SK-N-SH (cell line): ENCODE measurements around the gene POLA2. TPM values are rescaled to one million over a fixed set of nuclear protein-coding genes. Genes with fewer than 3 reads are reported as not detected.

Experiments used
- CTCF ChIA-PET: fragments of 300-600, 350-600 bp; formaldehyde crosslinking; extraction: SDS; loops from one replicate; lab custom pipeline; 2021; lab: Yijun Ruan, JAX
- POLR2A ChIA-PET: fragments of 350-600 bp; sonication (Branson Sonifier 250); formaldehyde crosslinking; extraction: SDS; loops from one replicate; lab custom pipeline; 2020; ENCODE audit warnings: antibody characterized with exemption, inconsistent platforms; lab: Yijun Ruan, JAX
- DNase-seq: peaks from one replicate; pipeline ENCODE4 v3.0.0; 2012
- H2AFZ ChIP-seq: fragments of 200-600 bp; sonication (generic); 2 replicates; pipeline ENCODE4 v1.8.1; 2016; ENCODE audit warnings: antibody characterized with exemption, mild to moderate bottlenecking, low read depth
- H3F3A ChIP-seq: fragments of 200-600 bp; sonication (generic); replicated peaks from 2 replicates; pipeline ENCODE3; 2016; ENCODE audit warnings: antibody characterized with exemption, mild to moderate bottlenecking; ENCODE audit not compliant: insufficient read depth
- H3K27ac ChIP-seq, 2 experiments: fragments of 200-500 bp in 1 of 2; fragments of 200-600 bp in 1 of 2; sonication (Bioruptor generic) in 1 of 2; sonication (generic), shearing (Covaris generic) in 1 of 2; 2 replicates each; pipeline versions ENCODE4 v1.5.1 to v1.6.1; 2014 to 2016; ENCODE audit warnings: low read depth in 2 of 2, inconsistent platforms in 1 of 2, low read length in 1 of 2, mild to moderate bottlenecking in 1 of 2, mixed read lengths in 1 of 2
- H3K27me3 ChIP-seq: fragments of 200-600 bp; sonication (generic), shearing (Covaris generic); 2 replicates; pipeline ENCODE4 v1.6.1; 2016; ENCODE audit warnings: mixed run types; ENCODE audit not compliant: insufficient read depth
- H3K36me3 ChIP-seq, 2 experiments: fragments of 200-500 bp in 1 of 2; fragments of 200-600 bp in 1 of 2; sonication (Bioruptor generic) in 1 of 2; sonication (generic) in 1 of 2; replicated peaks in 1 of 2; 2 replicates each; pipeline versions ENCODE3 to v1.5.1; 2014 to 2016; ENCODE audit warnings: low read length in 1 of 2, mild to moderate bottlenecking in 1 of 2; ENCODE audit not compliant: insufficient read depth in 2 of 2, control insufficient read depth in 1 of 2
- H3K4me1 ChIP-seq, 2 experiments: fragments of 200-500 bp in 1 of 2; fragments of 200-600 bp in 1 of 2; sonication (Bioruptor generic) in 1 of 2; sonication (generic), shearing (Covaris generic) in 1 of 2; 2 replicates each; pipeline versions ENCODE4 v1.5.1 to v1.6.1; 2014 to 2016; ENCODE audit warnings: low read depth in 1 of 2, low read length in 1 of 2, mixed run types in 1 of 2; ENCODE audit not compliant: insufficient read depth in 2 of 2, control insufficient read depth in 1 of 2
- H3K4me2 ChIP-seq: fragments of 200-600 bp; sonication (generic), shearing (Covaris generic); 2 replicates; pipeline ENCODE4 v1.6.1; 2017; ENCODE audit warnings: mixed run types
- H3K4me3 ChIP-seq, 2 experiments: fragments of 200-500 bp in 1 of 2; fragments of 200-600 bp in 1 of 2; sonication (Bioruptor generic) in 1 of 2; sonication (generic), shearing (Covaris generic) in 1 of 2; 2 replicates each; pipeline versions ENCODE4 v1.5.1 to v1.8.1; 2014 to 2016; ENCODE audit warnings: low read depth in 2 of 2, inconsistent platforms in 1 of 2, low read length in 1 of 2, mild to moderate bottlenecking in 1 of 2, mixed read lengths in 1 of 2, moderate library complexity in 1 of 2
- H3K79me2 ChIP-seq: fragments of 200-600 bp; sonication (generic); 2 replicates; pipeline ENCODE4 v1.8.1; 2017; ENCODE audit warnings: mild to moderate bottlenecking; ENCODE audit not compliant: insufficient read depth
- H3K9ac ChIP-seq: fragments of 200-600 bp; sonication (generic); 2 replicates; pipeline ENCODE4 v1.6.1; 2017; ENCODE audit warnings: mixed run types
- H3K9me2 ChIP-seq: fragments of 200-600 bp; sonication (generic); 2 replicates; pipeline ENCODE4 v1.6.1; 2017; ENCODE audit warnings: mixed run types
- H3K9me3 ChIP-seq: fragments of 200-600 bp; sonication (generic); 2 replicates; pipeline ENCODE4 v1.6.1; 2017; ENCODE audit warnings: mixed run types, mild to moderate bottlenecking, moderate library complexity
- H4K20me1 ChIP-seq: fragments of 200-600 bp; sonication (generic); 2 replicates; pipeline ENCODE4 v1.6.1; 2017; ENCODE audit warnings: mild to moderate bottlenecking, mixed run types; ENCODE audit not compliant: insufficient read depth
- CHD2 ChIP-seq: fragments of 150-350 bp; IDR thresholded peaks from 2 replicates; pipeline ENCODE4 v1.6.1; 2018; ENCODE audit warnings: low read length; ENCODE audit not compliant: partially characterized antibody
- ELF1 ChIP-seq: IDR thresholded peaks from 2 replicates; pipeline ENCODE4 v1.4.0; 2012
- EP300 ChIP-seq, 2 experiments: IDR thresholded peaks; 2 replicates each; pipeline versions ENCODE4 v1.4.0 to v1.6.1; 2012; ENCODE audit warnings: borderline replicate concordance in 1 of 2, low read depth in 1 of 2, low read length in 1 of 2
- FOSL2 ChIP-seq: IDR thresholded peaks from 2 replicates; pipeline ENCODE4 v1.4.0; 2012; ENCODE audit warnings: low read depth, mild to moderate bottlenecking, moderate library complexity, borderline replicate concordance
- FOXJ3 ChIP-seq: sonication (generic); formaldehyde crosslinking; IDR thresholded peaks from 2 replicates; pipeline ENCODE4 v1.5.1; 2020; ENCODE audit warnings: mild to moderate bottlenecking, missing genetic modification reagents
- FOXM1 ChIP-seq: IDR thresholded peaks from 2 replicates; pipeline ENCODE4 v1.4.0; 2012; ENCODE audit warnings: low read depth, mild to moderate bottlenecking
- GATA2 ChIP-seq: sonication (generic); formaldehyde crosslinking; IDR thresholded peaks from 2 replicates; pipeline ENCODE4 v1.5.0; 2020; ENCODE audit warnings: mild to moderate bottlenecking, missing genetic modification reagents
- JUND ChIP-seq: IDR thresholded peaks from 2 replicates; pipeline ENCODE4 v1.4.0; 2012
- MXI1 ChIP-seq: IDR thresholded peaks from 2 replicates; pipeline ENCODE4 v1.6.1; 2012; ENCODE audit warnings: mild to moderate bottlenecking, low read depth, low read length, improper control_type of control experiment
- NFIC ChIP-seq: IDR thresholded peaks from 2 replicates; pipeline ENCODE4 v1.4.0; 2012; ENCODE audit warnings: borderline replicate concordance
- NRF1 ChIP-seq: IDR thresholded peaks from 2 replicates; pipeline ENCODE4 v1.6.1; 2012; ENCODE audit warnings: low read depth, mild to moderate bottlenecking, low read length
- PBX3 ChIP-seq: IDR thresholded peaks from 2 replicates; pipeline ENCODE4; 2012
- POLR2AphosphoS5 ChIP-seq: IDR thresholded peaks from 2 replicates; pipeline ENCODE4 v1.6.1; 2012; ENCODE audit warnings: low read depth, low read length
- RAD21 ChIP-seq: IDR thresholded peaks from 2 replicates; pipeline ENCODE4 v1.6.1; 2012; ENCODE audit warnings: mild to moderate bottlenecking, low read length
- REST ChIP-seq: IDR thresholded peaks from 2 replicates; pipeline ENCODE4 v1.6.1; 2012; ENCODE audit warnings: mild to moderate bottlenecking, low read depth, low read length, moderate library complexity
- RFX5 ChIP-seq: IDR thresholded peaks from 2 replicates; pipeline ENCODE4 v1.6.1; 2012; ENCODE audit warnings: mild to moderate bottlenecking, improper control_type of control experiment, low read length
- RXRA ChIP-seq: IDR thresholded peaks from 2 replicates; pipeline ENCODE4 v1.4.0; 2012; ENCODE audit warnings: low read depth, mild to moderate bottlenecking, borderline replicate concordance
- SIN3A ChIP-seq: IDR thresholded peaks from 2 replicates; pipeline ENCODE4 v1.6.1; 2012; ENCODE audit warnings: low read depth, mild to moderate bottlenecking, low read length, moderate library complexity, borderline replicate concordance
- SMC3 ChIP-seq: IDR thresholded peaks from 2 replicates; pipeline ENCODE4 v1.6.1; 2012; ENCODE audit warnings: low read depth, low read length, improper control_type of control experiment
- TAF1 ChIP-seq: IDR thresholded peaks from 2 replicates; pipeline ENCODE4 v1.6.1; 2012; ENCODE audit warnings: low read depth, mild to moderate bottlenecking, low read length, moderate library complexity, borderline replicate concordance
- TCF12 ChIP-seq: IDR thresholded peaks from 2 replicates; pipeline ENCODE4 v1.4.0; 2012
- TEAD4 ChIP-seq: IDR thresholded peaks from 2 replicates; pipeline ENCODE4 v1.4.0; 2012; ENCODE audit warnings: mild to moderate bottlenecking, borderline replicate concordance; ENCODE audit not compliant: insufficient read depth
- YY1 ChIP-seq: IDR thresholded peaks from 2 replicates; pipeline ENCODE4 v1.4.0; 2012; ENCODE audit warnings: low read depth, mild to moderate bottlenecking
- ZBTB33 ChIP-seq: IDR thresholded peaks from 2 replicates; pipeline ENCODE4 v1.4.0; 2012; ENCODE audit warnings: low read depth, borderline replicate concordance
- WGBS: methylation state at CpG from one replicate; pipeline ENCODE4 v1.1.6; 2017; ENCODE audit warnings: low lambda C conversion rate; 5-methylcytosine and 5-hydroxymethylcytosine counted together
- polyA plus RNA-seq, 3 experiments: library from polyadenylated mRNA; depleted of rRNA; stranded (reverse); fragments of >200 nt; gene quantifications; 2 replicates each; pipeline ENCODE4 v1.2.3, GENCODE V29; 2012
- TF ChIP-seq, protein P1 (sequence below): IDR thresholded peaks from 2 replicates; pipeline ENCODE4 v1.4.0; 2012; ENCODE audit warnings: low read depth
- TF ChIP-seq, protein P2 (sequence below): fragments of 200-600 bp; sonication (generic); IDR thresholded peaks from 2 replicates; pipeline ENCODE4 v1.6.1; 2017; ENCODE audit warnings: antibody characterized with exemption, mild to moderate bottlenecking, moderate library complexity

POLA2 gene
- polyA plus RNA-seq, 1 of the 3 experiments (the other 2 are of a cell fraction) = 18.4 TPM

- peak overlapping the region; percentile 84 for H3K9ac ChIP-seq
- DNase-seq = peak; percentile 94
- peaks cover 49% of the 10 kb centered on the region for H3K79me2 ChIP-seq
- POLR2A ChIA-PET = interaction anchor here (0.6 to 2.4 kb wide), 15 partner anchors 12 to 193 kb away, joined by 3 to 26 read pairs (median 4); partner anchors contain the start of genes DPF2 and POLA2
- no peaks in the 10 kb centered on the region for H3K9me2 ChIP-seq
- CTCF ChIA-PET = interaction anchor here (0.6 to 24.1 kb wide), 47 partner anchors 11 to 624 kb away, joined by 3 to 1118 read pairs (median 5); partner anchors contain the start of genes ARL2, CAPN1, DPF2 and POLA2
- peaks cover 30% of the 10 kb centered on the region for H4K20me1 ChIP-seq
- peak overlapping the region; percentile 85 to 94 for H3K4me3 ChIP-seq
- 0% methylated on average over 19 of the region's 59 CpGs for WGBS
- H3F3A ChIP-seq = peaks cover 5% of the 10 kb centered on the region
- H3K4me1 ChIP-seq = peaks cover 20 to 33% of the 10 kb centered on the region in 2 experiments; a peak in 2 of 4 replicates
- peak overlapping the region; percentile 65 to 80 for H3K27ac ChIP-seq
- H3K27me3 ChIP-seq = no peaks in the 10 kb centered on the region
- H3K36me3 ChIP-seq = no peaks in the 10 kb centered on the region
- H3K4me2 ChIP-seq = peak overlapping the region; percentile 87
- no peaks in the 10 kb centered on the region for H3K9me3 ChIP-seq
- H2AFZ ChIP-seq = peak overlapping the region; percentile 90
- TF ChIP-seq, protein P1, sequence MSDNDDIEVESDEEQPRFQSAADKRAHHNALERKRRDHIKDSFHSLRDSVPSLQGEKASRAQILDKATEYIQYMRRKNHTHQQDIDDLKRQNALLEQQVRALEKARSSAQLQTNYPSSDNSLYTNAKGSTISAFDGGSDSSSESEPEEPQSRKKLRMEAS = peak; percentile 81
- TF ChIP-seq FOXM1 (no peak), REST (no peak), YY1 (no peak), RXRA (no peak), POLR2AphosphoS5 (0 out of 2 replicates have a peak, but pooled peaks have one; percentile 19), ELF1 (no peak), NFIC (peak; percentile 49; the same call in 1 of the 2 replicates), TAF1 (no peak), MXI1 (peak; percentile 85), PBX3 (no peak), TCF12 (no peak), GATA2 (CRISPR knock-in tag) (no peak), RFX5 (no peak), FOXJ3 (no peak), SIN3A (peak; percentile 30; the same call in 1 of the 2 replicates), SMC3 (peak; percentile 96), ZBTB33 (no peak), TEAD4 (no peak), JUND (no peak), EP300 (IDR thresholded peaks at IDR 0.05; ENCODE audit: borderline replicate concordance in 1 of 2, low read depth in 1 of 2, low read length in 1 of 2) (no peak), FOSL2 (no peak), NRF1 (0 out of 2 replicates have a peak, but pooled peaks have one; percentile 24), RAD21 (peak; percentile 84), CHD2 (no peak)
- TF ChIP-seq, protein P2, sequence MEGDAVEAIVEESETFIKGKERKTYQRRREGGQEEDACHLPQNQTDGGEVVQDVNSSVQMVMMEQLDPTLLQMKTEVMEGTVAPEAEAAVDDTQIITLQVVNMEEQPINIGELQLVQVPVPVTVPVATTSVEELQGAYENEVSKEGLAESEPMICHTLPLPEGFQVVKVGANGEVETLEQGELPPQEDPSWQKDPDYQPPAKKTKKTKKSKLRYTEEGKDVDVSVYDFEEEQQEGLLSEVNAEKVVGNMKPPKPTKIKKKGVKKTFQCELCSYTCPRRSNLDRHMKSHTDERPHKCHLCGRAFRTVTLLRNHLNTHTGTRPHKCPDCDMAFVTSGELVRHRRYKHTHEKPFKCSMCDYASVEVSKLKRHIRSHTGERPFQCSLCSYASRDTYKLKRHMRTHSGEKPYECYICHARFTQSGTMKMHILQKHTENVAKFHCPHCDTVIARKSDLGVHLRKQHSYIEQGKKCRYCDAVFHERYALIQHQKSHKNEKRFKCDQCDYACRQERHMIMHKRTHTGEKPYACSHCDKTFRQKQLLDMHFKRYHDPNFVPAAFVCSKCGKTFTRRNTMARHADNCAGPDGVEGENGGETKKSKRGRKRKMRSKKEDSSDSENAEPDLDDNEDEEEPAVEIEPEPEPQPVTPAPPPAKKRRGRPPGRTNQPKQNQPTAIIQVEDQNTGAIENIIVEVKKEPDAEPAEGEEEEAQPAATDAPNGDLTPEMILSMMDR = peak; percentile 96
Measured at GRCh38 chr11:65315204-65315865, 53.6 kb downstream of the POLA2 start.
